ENCODE measurements around the gene KRT15.

The KRT15 gene

GRCh38 chr17:41537990-41538389 lies 19.3 kb upstream of the KRT15 start:
- TF ChIP-seq, protein P1, sequence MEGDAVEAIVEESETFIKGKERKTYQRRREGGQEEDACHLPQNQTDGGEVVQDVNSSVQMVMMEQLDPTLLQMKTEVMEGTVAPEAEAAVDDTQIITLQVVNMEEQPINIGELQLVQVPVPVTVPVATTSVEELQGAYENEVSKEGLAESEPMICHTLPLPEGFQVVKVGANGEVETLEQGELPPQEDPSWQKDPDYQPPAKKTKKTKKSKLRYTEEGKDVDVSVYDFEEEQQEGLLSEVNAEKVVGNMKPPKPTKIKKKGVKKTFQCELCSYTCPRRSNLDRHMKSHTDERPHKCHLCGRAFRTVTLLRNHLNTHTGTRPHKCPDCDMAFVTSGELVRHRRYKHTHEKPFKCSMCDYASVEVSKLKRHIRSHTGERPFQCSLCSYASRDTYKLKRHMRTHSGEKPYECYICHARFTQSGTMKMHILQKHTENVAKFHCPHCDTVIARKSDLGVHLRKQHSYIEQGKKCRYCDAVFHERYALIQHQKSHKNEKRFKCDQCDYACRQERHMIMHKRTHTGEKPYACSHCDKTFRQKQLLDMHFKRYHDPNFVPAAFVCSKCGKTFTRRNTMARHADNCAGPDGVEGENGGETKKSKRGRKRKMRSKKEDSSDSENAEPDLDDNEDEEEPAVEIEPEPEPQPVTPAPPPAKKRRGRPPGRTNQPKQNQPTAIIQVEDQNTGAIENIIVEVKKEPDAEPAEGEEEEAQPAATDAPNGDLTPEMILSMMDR (conservative IDR thresholded peaks at IDR 0.05): no peak
- no peak for TF ChIP-seq ZFX (IDR thresholded peaks at IDR 0.05)
- H3K27ac ChIP-seq: peak overlapping the region; percentile 72

DNA sequence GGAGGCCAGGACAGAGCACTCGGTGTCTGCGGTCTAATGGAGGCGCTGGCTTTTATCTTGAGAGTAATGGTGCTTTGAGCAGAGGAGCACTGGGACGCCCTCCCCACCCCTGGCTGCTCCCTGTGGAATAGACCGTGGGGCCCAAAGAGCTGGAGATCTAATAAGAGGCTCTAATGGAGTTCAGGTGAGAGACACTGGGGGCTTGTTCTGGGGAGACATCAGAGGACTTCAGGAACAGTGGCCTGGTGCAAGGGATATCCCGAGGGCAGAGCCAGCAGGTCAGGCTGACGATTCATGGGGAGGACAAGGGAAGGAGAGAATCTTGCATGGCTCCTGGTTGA lies 18.9 kb upstream of the KRT15 start:
- H3K27ac ChIP-seq: peak overlapping the region; percentile 72
- TF ChIP-seq, protein P1 (conservative IDR thresholded peaks at IDR 0.05): no peak
- no peak for TF ChIP-seq ZFX (IDR thresholded peaks at IDR 0.05)

- no peak for TF ChIP-seq ZFX (IDR thresholded peaks at IDR 0.05)
- TF ChIP-seq, protein P1 (conservative IDR thresholded peaks at IDR 0.05): no peak
- H3K27ac ChIP-seq: peak overlapping the region; percentile 72
These were observed 18.3 kb upstream of the KRT15 start for GRCh38 chr17:41536741-41537613.

DNA sequence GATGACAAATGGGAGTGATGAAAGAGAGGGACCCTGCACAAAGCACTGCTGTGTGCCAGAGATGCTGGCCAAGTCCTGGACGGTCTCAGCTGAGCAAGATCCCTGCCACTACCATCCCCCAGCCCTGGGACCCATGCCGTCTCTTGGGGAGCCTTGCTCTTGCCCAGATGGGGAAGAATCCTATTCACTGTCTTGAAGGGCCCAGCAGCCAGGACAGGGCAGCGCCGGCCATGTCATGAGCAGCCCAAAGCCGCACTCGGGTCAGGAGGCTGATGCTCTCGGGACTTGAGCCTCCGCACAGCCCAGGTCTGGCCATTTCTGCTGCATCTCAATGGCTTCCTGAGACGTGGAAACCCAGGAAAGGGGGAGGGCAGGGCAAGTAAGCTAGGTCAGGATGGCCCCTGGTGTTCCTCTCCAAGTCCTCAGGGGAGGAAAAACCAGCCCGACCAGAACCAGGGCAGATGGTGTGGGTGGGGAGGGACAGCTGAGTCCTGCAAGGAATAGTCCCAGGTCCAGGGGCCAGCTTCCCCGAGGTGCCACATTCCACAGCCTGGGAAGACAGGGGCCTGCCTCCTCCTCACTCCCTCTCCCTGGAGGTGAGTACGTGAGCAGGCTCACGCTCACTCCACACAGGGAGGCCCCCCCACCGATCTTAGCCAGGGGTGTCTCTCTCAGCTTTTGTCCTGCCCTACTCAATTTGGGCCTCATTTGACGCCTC lies 17.2 kb upstream of the KRT15 start:
- TF ChIP-seq, protein P1 (conservative IDR thresholded peaks at IDR 0.05): no peak
- no peak for TF ChIP-seq ZFX (IDR thresholded peaks at IDR 0.05)
- peak overlapping the region; percentile 72 for H3K27ac ChIP-seq

- TF ChIP-seq, protein P1 (conservative IDR thresholded peaks at IDR 0.05): no peak
- H3K27ac ChIP-seq: peak overlapping the region; percentile 72
These were observed 16.3 kb upstream of the KRT15 start for GRCh38 chr17:41534899-41535546.

DNA sequence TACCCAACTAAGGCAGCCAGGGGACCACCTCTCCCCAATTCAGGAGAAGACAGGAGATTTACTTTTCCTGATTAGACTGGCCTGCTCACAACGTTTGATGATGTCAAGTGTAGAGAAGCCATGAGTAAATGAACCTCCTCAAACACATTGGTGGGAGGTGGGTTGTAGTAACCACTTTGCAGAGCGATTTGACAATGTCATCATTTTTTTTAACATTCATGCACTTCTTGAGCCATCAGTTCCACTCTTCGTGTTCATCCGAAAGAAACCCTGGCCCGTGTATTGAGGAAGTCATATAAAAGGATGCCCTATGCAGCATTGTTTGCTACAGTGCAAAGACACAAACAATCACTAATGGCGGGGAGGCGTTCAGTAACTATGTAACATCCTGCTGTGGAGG lies 14.9 kb upstream of the KRT15 start:
- TF ChIP-seq, protein P1 (conservative IDR thresholded peaks at IDR 0.05): no peak
- no peak for TF ChIP-seq ZFX (IDR thresholded peaks at IDR 0.05)
- no peak overlapping the region for H3K27ac ChIP-seq
